Epidermal melanocyte (primary cell): ENCODE measurements around the gene CCNK.

Source experiments
- DNase-seq: peaks from one replicate; pipeline ENCODE4 v3.0.0; 2011; ENCODE audit warnings: low spot score; ENCODE audit not compliant: insufficient read length

The CCNK gene

GRCh38 chr14:99506276-99506675 lies 25.1 kb downstream of the CCNK start:
- no peak for DNase-seq

GRCh38 chr14:99507860-99508640 lies 26.8 kb downstream of the CCNK start:
- no peak for DNase-seq

GRCh38 chr14:99508896-99509629 lies 27.9 kb downstream of the CCNK start:
- DNase-seq = no peak

GRCh38 chr14:99509871-99510555 lies 28.8 kb downstream of the CCNK start:
- DNase-seq = no peak

GRCh38 chr14:99510556-99511139 lies 29.4 kb downstream of the CCNK start:
- DNase-seq = no peak

- DNase-seq = no peak
Observed at GRCh38 chr14:99511421-99512109, 30.4 kb downstream of the CCNK start.

- no peak for DNase-seq
Observed at GRCh38 chr14:99512110-99512449, 30.9 kb downstream of the CCNK start.

- DNase-seq = no peak
Observed at GRCh38 chr14:99512571-99513182, 31.5 kb downstream of the CCNK start.

GRCh38 chr14:99513183-99513694 lies 32.0 kb downstream of the CCNK start:
- no peak for DNase-seq

- no peak for DNase-seq
Observed at GRCh38 chr14:99513946-99514551, 32.8 kb downstream of the CCNK start.

GRCh38 chr14:99514552-99515300 lies 33.5 kb downstream of the CCNK start:
- no peak for DNase-seq

GRCh38 chr14:99515301-99516155 lies 34.3 kb downstream of the CCNK start:
- no peak for DNase-seq

GRCh38 chr14:99516156-99516870 lies 35.1 kb downstream of the CCNK start:
- no peak for DNase-seq

- DNase-seq = no peak
Observed at GRCh38 chr14:99516871-99517642, 35.8 kb downstream of the CCNK start.

- no peak for DNase-seq
Observed at GRCh38 chr14:99517643-99518381, 36.6 kb downstream of the CCNK start.
